Panc1 (cell line): ENCODE results near the gene CAPN7. TPM values are rescaled to one million over a fixed set of nuclear protein-coding genes. Genes with fewer than 3 reads are reported as not detected.

Experiments
- total RNA-seq: library from RNA; stranded (reverse); gene quantifications from one replicate; pipeline ENCODE4 v1.2.1, GENCODE V29; 2021; ENCODE audit not compliant: unreplicated experiment

The CAPN7 gene
- total RNA-seq, 1 experiment from 2014 or later: 26.5 TPM

Other genes starting within 250 kb of the CAPN7 start
- 45.2 TPM for gene MRPS25, start 140.9 kb upstream of the CAPN7 start, total RNA-seq
- 13.6 TPM for gene RBSN, start 107.1 kb upstream of the CAPN7 start, total RNA-seq
- gene SH3BP5, start 126.3 kb downstream of the CAPN7 start, total RNA-seq: 12.0 TPM
- 16.5 TPM for gene METTL6, start 221.3 kb downstream of the CAPN7 start, total RNA-seq
- gene EAF1, start 221.4 kb downstream of the CAPN7 start, total RNA-seq: 16.1 TPM